ENCODE measurements around the gene MGAT4B. TPM values are rescaled to one million over a fixed set of nuclear protein-coding genes. Genes with fewer than 3 reads are reported as not detected.
"Not testable (repeated sequence)": the region's sequence is repeated elsewhere in the genome, so short reads cannot be mapped to it uniquely, and the experiment has no call there.

Gene MGAT4B
- total and polyA plus RNA-seq, 2 experiments from 2014 or later, result 159 to 243 TPM

- WGBS (ENCODE audit: low lambda C conversion rate, missing lambda C conversion rate), result 88% methylated on average over 15 of the region's 15 CpGs
- H2AFZ ChIP-seq, result no peak overlapping the region
- TF ChIP-seq EZH2phosphoT487 (IDR thresholded peaks at IDR 0.05; ENCODE audit: low read depth, severe bottlenecking, unreplicated experiment) (no peak), EZH2 (IDR thresholded peaks at IDR 0.05; ENCODE audit: borderline replicate concordance) (no peak), CTCF (IDR thresholded peaks at IDR 0.05; ENCODE audit: poor library complexity) (no peak)
Observed at GRCh38 chr5:179791881-179792611, 14.6 kb downstream of the MGAT4B start.

GRCh38 chr5:179789278-179789677 lies 17.4 kb downstream of the MGAT4B start:
- not testable (repeated sequence) for H3K79me2 ChIP-seq; H4K20me1 ChIP-seq (ENCODE audit: insufficient read depth, poor library complexity, severe bottlenecking); H2AFZ ChIP-seq; H3K36me3 ChIP-seq (replicated peaks; ENCODE audit: insufficient read depth, low read depth); DNase-seq (ENCODE audit: low spot score); H3K27me3 ChIP-seq; H3K27ac ChIP-seq; H3K4me3 ChIP-seq; H3K4me1 ChIP-seq (ENCODE audit: insufficient read depth); H3K4me2 ChIP-seq; H3K9me2 ChIP-seq (replicated peaks; ENCODE audit: insufficient read depth); H3K9me3 ChIP-seq (ENCODE audit: low read depth)
- WGBS (ENCODE audit: low lambda C conversion rate, missing lambda C conversion rate), result 99% methylated on average over 9 of the region's 9 CpGs

More at GRCh38 chr5:179791881-179792611, 14.6 kb downstream of the MGAT4B start:
- Histone ChIP-seq H3K79me2 (no peaks in the 10 kb centered on the region), H3K4me2 (no peak overlapping the region), H3K36me3 (replicated peaks; ENCODE audit: insufficient read depth, low read depth) (no peaks in the 10 kb centered on the region), H3K9me2 (replicated peaks; ENCODE audit: insufficient read depth) (no peaks in the 10 kb centered on the region), H3K4me1 (ENCODE audit: insufficient read depth) (peaks cover 10% of the 10 kb centered on the region), H3K4me3 (no peak overlapping the region), H3K27ac (no peak overlapping the region), H3K27me3 (no peaks in the 10 kb centered on the region), H4K20me1 (ENCODE audit: insufficient read depth, poor library complexity, severe bottlenecking) (no peaks in the 10 kb centered on the region), H3K9me3 (ENCODE audit: low read depth) (no peaks in the 10 kb centered on the region)
- DNase-seq (ENCODE audit: low spot score), result no peak

- no peak for TF ChIP-seq EZH2phosphoT487 (IDR thresholded peaks at IDR 0.05; ENCODE audit: low read depth, severe bottlenecking, unreplicated experiment)
- no peak overlapping the region for H3K4me3 ChIP-seq
- H3K4me2 ChIP-seq, result no peak overlapping the region
- H3K79me2 ChIP-seq, result no peaks in the 10 kb centered on the region
- H3K9me3 ChIP-seq (ENCODE audit: low read depth), result no peaks in the 10 kb centered on the region
- no peaks in the 10 kb centered on the region for H3K9me2 ChIP-seq (replicated peaks; ENCODE audit: insufficient read depth)
- H3K27me3 ChIP-seq, result no peaks in the 10 kb centered on the region
- DNase-seq (ENCODE audit: low spot score), result no peak
- WGBS (ENCODE audit: low lambda C conversion rate, missing lambda C conversion rate), result 96% methylated on average over 7 of the region's 7 CpGs
- H2AFZ ChIP-seq, result no peak overlapping the region
- H3K4me1 ChIP-seq (ENCODE audit: insufficient read depth), result no peaks in the 10 kb centered on the region
- no peaks in the 10 kb centered on the region for H3K36me3 ChIP-seq (replicated peaks; ENCODE audit: insufficient read depth, low read depth)
- H3K27ac ChIP-seq, result no peak overlapping the region
- H4K20me1 ChIP-seq (ENCODE audit: insufficient read depth, poor library complexity, severe bottlenecking), result no peaks in the 10 kb centered on the region
Observed at GRCh38 chr5:179788193-179788854, 18.3 kb downstream of the MGAT4B start.

- Histone ChIP-seq H4K20me1 (ENCODE audit: insufficient read depth, poor library complexity, severe bottlenecking) (no peaks in the 10 kb centered on the region), H2AFZ (no peak overlapping the region)
- no peak for TF ChIP-seq CTCF (IDR thresholded peaks at IDR 0.05; ENCODE audit: poor library complexity)
Observed at GRCh38 chr5:179786861-179787260, 19.8 kb downstream of the MGAT4B start.

More at GRCh38 chr5:179786861-179787260, 19.8 kb downstream of the MGAT4B start:
- WGBS (ENCODE audit: low lambda C conversion rate, missing lambda C conversion rate), result 89% methylated on average over 12 of the region's 12 CpGs
- Histone ChIP-seq H3K79me2 (no peaks in the 10 kb centered on the region), H3K36me3 (replicated peaks; ENCODE audit: insufficient read depth, low read depth) (no peaks in the 10 kb centered on the region), H3K27me3 (no peaks in the 10 kb centered on the region), H3K4me2 (no peak overlapping the region), H3K9me2 (replicated peaks; ENCODE audit: insufficient read depth) (no peaks in the 10 kb centered on the region), H3K27ac (no peak overlapping the region), H3K4me1 (ENCODE audit: insufficient read depth) (no peaks in the 10 kb centered on the region), H3K9me3 (ENCODE audit: low read depth) (no peaks in the 10 kb centered on the region), H3K4me3 (no peak overlapping the region)
- DNase-seq (ENCODE audit: low spot score), result no peak

All from hepatocyte (in vitro differentiated cells).